AG09309 (cell line): Measurements from ENCODE around the gene ATG16L1.

Experiments
- DNase-seq: peaks from one replicate; pipeline ENCODE4 v3.0.0-alpha.2; 2010; ENCODE audit warnings: low read depth
- H3K4me3 ChIP-seq: 2 replicates; pipeline ENCODE4 v1.5.1; 2011; ENCODE audit warnings: mild to moderate bottlenecking, low read depth, low read length, moderate library complexity; ENCODE audit not compliant: control insufficient read depth
- TF ChIP-seq, protein P1 (sequence below): IDR thresholded peaks from 2 replicates; pipeline ENCODE4 v1.5.1; 2011; ENCODE audit warnings: mild to moderate bottlenecking, low read depth, low read length, inconsistent platforms; ENCODE audit not compliant: insufficient read depth, control insufficient read depth; ENCODE audit errors: missing control alignments

ATG16L1 gene

DNA sequence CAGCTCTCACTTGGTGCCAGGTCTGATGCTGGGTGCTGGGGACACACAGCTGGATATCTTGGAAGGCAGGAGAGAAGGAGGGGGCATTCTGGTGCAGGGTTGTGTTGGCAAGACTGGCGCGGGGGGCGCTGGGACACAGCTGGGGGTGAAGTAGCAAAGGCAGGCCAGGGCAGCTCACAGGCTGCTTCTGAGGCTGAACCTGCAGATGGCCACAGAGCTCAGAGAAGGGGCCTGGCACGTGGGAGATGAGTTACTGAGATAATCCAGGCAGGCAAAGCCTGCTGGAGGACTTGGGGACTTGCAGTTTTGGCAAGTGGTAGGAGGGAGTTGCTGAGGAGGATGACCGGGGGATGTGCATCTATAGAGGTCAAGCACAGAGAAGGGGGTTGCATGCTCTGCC is 86.6 kb downstream of the ATG16L1 start:
- TF ChIP-seq, protein P1, sequence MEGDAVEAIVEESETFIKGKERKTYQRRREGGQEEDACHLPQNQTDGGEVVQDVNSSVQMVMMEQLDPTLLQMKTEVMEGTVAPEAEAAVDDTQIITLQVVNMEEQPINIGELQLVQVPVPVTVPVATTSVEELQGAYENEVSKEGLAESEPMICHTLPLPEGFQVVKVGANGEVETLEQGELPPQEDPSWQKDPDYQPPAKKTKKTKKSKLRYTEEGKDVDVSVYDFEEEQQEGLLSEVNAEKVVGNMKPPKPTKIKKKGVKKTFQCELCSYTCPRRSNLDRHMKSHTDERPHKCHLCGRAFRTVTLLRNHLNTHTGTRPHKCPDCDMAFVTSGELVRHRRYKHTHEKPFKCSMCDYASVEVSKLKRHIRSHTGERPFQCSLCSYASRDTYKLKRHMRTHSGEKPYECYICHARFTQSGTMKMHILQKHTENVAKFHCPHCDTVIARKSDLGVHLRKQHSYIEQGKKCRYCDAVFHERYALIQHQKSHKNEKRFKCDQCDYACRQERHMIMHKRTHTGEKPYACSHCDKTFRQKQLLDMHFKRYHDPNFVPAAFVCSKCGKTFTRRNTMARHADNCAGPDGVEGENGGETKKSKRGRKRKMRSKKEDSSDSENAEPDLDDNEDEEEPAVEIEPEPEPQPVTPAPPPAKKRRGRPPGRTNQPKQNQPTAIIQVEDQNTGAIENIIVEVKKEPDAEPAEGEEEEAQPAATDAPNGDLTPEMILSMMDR: no peak
- no peak for DNase-seq
- no peak overlapping the region for H3K4me3 ChIP-seq

DNA sequence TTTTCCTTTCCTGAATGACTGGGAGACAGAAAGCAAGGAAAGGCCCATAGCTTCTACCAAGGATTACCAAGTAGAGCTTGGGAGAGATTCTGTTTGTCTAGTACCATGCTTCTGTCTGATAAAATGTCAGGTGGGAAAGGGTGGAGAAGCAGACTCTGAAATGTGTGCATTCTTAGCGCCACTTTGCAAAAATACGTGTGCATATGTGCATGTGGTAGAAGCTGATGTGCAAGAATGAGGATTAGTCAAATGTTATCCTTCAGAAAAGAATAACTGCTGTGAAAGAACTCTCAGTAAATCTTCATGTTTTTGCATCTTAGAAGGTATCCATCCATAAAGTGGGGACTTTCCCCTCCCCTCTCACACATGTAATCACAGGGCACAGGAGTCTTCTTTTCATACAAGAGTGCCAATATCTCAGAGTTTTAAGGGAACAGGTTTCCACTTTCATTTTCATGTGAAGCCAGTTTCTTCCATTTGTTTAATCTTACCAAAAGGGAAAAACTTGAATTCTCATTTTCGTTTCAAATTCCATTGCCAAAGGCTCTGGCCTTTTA is 87.4 kb downstream of the ATG16L1 start:
- no peak overlapping the region for H3K4me3 ChIP-seq
- no peak for DNase-seq
- TF ChIP-seq, protein P1: no peak

DNA sequence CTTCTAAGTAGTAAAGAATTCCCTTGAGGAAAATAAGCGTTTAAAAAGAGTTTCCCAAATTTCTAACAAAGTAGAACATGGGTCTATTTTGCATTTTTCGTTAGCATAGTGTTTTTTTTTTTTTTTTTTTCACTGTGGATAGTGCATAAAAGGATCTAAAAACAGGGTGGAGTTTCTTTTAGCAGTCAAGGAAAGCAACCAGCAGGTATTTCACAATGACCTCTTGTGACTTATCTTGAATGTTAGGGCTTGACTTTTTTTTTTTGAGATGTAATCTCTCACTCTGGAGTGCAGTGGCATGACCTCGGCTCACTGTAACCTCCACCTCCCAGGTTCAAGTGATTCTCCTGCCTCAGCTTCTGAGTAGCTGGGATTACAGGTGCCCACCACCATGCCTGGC is 88.0 kb downstream of the ATG16L1 start:
- TF ChIP-seq, protein P1: no peak
- H3K4me3 ChIP-seq: no peak overlapping the region
- DNase-seq: no peak

DNA sequence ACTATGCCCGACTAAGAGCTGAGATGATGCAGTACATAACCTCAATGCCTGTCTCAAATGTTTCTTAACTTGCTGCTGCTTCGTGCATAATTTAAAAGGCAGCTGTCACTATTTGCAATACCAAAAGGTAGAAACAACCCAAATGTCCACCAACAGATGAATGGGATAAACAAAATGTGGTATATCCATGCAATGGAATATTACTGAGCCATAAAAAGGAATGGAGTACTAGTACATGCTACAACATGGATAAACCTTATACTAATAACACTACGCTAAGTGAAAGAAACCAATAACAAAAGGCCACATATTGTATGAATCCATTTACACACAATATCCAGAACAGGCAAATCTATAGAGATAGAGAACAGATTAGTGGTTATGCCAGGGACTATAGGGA is 89.8 kb downstream of the ATG16L1 start:
- TF ChIP-seq, protein P1: no peak
- DNase-seq: no peak

DNA sequence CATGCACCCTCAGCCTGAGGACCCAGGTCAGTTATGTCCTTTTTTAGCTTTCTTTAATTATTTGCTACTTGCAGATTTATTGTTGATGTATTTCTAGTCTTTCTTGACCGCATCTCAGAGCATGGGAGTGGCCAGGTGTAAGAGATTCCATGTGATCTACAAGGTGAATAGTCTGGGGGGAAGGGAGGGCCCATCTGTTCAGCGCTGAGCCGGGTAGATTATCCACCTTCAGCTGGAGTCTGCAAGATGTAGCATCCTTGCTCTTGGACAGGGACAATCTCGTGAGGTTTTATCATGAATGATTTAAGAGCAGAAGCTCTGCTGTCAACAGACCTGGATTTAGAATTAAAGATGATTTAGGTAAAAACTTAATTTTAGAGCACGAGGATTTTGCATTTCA is 90.8 kb downstream of the ATG16L1 start:
- H3K4me3 ChIP-seq: no peak overlapping the region
- no peak for DNase-seq
- TF ChIP-seq, protein P1: no peak

More for the DNA sequence above, 89.8 kb downstream of the ATG16L1 start:
- H3K4me3 ChIP-seq: no peak overlapping the region

DNA sequence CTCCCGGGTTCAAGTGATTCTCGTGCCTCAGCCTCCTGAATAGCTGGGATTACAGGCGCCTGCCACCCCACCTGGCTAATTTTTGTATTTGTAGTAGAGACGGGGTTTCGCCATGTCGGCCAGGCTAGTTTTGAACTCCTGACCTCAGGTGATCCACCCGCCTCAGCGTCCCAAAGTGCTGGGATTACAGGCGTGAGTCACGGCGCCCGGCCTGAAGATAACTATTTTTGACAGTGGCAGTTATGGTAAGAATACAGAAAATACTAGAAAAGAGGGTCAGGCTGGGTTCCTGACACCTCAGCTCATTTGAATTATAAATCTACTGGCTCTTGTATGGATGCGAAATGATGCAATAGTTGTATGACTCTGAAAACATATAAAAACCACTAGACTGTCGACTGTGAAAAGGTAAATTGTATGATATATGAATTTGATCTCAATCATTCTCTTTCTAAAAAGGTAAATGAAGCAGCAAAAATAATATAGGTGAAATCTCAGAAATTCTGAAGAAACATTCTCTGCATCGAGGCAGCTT is 91.8 kb downstream of the ATG16L1 start:
- TF ChIP-seq, protein P1: no peak
- H3K4me3 ChIP-seq: no peak overlapping the region
- no peak for DNase-seq
